NCI-H82 treated with DMSO at 0.1 percent for 48 hours (cell line): ENCODE results near the gene ECHS1.
"Not testable (repeated sequence)": the region's sequence is repeated elsewhere in the genome, so short reads cannot be mapped to it uniquely, and the experiment has no call there.

ENCODE experiments used
- DNase-seq: peaks from one replicate; lab custom pipeline; 2025; ENCODE audit not compliant: unreplicated experiment; lab: John Stamatoyannopoulos, UW

ECHS1 gene

DNA sequence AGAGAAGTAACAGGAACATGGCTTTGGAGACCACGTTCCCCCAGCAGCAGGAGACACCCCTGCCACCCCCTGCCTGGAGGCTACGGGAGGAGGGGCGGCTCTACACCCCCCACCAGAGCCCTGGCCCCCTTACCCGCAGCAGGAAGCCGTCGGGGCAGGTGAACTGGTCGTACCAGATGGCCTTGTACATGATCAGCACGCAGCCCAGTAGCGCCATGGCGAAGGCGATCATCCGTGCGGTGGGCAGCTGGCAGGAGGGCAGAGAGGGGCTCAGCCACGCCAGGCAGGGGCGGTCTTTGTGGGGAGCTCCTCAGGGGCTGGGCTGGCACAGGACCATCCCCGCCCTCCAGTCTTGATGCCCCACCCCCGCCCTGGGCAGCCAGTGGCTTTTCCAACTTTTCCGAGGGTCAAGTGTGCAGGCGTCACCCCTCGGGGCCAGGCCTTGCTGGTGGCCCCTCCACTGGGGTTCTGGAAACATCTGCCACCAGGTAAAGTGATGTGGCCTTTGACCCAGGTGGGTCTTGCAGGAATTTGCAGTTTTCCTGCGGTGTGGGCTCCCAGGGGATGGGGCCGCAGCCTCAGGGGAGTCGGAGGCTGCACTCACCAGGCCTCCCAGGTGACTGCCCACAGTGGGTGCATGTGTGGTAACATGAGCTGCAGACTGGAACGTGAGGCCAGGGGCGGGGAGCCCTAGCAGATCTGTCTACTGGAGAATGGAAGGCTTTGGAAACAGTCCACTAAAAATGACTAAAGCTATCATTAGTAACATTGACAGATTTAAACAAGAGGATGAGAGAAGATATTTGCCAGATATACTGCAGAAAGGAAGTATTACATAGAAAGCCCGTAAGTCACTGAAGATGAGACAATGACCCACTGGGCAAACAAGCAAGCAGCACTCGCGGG is 46.2 kb downstream of the ECHS1 start:
- no peak for DNase-seq

DNA sequence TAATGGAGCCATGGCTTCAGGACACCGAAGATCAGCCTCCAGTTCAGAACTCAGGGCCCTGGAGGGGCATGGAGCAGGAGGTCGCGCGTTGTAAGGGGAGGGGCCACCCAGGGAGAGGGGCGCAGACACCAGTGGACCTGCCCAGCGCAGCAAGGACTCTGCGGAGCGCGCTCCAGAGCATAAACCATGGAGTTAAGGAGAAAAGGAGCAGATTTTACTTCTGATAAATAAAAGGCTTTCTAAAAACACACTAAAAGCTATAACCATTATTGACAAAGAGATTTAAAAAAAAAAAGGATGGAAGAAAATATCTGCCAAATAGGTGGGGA is 47.0 kb downstream of the ECHS1 start:
- DNase-seq, result no peak

DNA sequence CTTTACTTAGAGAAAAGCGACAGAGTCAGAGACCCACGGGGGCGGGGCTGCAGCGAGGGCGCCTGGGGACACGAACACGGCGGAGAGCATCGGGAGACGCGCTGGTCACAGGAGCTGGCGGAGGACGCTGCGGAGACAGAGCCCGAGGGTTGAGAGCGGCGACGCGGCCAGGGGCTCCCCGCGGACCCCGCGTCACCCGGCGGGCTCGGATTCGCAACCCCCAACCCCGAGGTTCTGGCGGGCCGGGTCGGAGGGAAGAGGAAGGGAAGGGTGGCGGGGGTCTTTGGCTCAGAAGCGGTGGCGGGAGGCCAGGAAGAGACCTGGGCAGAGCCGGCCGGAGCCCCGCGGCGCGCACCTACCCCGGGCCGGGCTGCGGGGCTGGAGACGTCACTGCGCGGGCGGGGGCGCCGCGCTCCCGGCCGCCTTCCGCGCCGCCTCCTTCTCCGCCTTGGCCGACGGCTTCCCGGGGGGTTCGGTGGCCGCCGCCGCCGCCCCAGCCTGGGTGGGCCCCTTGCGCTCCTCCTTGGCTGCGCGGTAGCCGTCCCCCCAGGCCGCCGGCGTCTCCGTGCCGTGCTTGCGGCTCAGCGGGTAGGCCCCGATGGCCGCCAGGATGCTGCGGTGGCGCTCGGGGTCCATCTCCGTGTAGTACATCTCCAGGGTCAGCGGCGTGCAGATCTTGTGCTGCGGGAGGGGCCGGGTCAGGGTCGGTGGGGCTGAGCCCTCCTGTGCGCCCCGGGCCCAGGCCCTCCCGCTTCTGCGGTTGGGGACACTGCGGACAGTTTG is 47.5 kb downstream of the ECHS1 start:
- no peak for DNase-seq

DNA sequence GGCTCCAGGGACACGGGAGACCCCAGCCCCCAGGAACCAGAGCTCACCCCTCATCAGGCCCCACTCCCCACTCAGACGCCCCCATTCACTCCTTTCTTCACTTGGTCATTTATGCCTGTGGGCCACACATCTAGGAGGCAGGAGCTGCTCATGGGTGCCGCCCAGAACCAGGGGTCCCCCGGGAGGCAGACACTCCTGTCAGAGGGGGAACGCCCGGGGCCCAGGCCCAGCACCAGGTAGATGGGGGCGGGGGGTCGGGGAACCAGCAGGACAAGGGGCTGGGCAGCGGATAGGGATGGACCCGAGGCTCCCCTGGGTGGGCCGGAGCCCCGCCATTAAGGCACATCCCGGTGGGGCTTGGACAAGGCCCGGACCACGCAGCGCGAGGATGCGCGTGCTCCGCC is 48.3 kb downstream of the ECHS1 start:
- DNase-seq, result no peak

DNA sequence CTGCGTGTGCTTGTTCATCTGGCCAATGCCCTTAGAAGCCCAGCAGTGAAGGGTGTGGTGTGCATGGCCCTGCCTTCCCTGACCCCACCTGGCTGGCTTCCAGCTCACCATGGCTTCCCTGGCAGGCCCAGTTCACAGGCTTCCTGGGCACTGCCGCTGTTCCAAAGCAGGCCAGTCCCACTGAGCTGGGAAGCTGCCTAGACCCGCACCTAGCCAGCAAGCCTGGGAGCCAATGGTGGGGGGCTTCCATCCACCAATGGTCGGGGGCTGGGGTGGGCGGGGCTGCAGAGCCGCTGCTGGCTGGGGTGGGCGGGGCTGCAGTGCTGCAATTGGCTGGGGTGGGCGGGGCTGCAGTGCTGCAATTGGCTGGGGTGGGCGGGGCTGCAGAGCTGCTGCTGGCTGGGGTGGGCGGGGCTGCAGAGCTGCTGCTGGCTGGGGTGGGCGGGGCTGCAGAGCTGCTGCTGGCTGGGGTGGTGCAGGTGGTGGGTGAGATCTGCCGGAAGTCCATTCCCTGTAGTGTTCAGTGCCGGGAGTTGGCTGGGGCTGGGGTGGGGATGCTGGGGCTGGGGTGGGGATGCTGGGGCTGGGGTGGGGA is 48.9 kb downstream of the ECHS1 start:
- DNase-seq, result peak; percentile 48

DNA sequence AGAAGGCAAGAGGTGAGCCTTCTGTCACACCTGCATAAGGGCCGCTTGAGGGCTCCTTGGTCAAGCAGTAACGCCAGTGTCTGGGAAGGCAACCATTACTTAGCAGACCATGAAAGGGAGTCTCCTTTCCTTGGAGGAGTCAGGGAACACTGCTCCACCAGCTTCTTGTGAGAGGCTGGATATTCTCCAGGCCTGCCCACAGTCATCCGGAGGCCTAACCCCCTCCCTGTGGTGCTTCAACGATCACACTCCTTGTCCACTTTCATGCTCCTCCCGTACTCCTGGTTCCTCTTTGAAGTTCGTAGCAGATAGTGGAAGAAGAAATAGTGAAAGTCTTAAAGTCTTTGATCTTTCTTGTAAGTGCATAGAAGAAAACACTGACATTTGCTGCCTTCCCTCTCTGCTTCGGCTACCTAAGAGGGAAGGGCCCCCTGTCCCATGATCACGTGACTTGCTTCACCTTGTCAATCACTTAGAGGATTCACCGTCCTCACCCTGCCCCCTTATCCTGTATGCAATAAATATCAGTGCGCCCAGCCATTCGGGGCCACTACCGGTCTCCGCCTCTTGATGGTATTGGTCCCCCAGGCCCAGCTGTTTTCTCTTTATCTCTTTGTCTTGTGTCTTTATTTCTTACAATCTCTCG is 51.0 kb downstream of the ECHS1 start:
- not testable (repeated sequence) for DNase-seq

DNA sequence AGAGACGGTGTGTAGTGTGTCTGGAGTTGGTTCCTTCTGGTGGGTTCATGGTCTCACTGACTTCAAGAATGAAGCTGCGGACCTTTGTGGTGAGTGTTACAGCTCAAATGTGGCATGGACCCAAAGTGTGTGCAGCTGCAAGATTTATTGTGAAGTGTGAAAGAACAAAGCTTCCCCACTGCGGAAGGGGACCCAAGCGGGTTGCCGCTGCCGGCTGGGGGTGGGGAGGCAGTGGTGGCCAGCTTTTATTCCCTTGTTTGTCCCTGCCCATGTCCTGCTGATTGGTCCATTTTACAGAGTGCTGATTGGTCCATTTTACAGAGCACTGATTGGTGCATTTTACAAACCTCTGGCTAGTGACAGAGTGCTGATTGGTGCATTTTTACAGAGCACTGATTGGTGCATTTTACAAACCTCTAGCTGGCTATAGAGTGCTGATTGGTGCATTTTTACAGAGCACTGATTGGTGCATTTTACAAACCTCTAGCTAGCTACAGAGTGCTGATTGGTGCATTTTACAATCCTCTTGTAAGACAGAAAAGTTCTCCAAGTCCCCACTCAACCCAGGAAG is 52.2 kb downstream of the ECHS1 start:
- not testable (repeated sequence) for DNase-seq

DNA sequence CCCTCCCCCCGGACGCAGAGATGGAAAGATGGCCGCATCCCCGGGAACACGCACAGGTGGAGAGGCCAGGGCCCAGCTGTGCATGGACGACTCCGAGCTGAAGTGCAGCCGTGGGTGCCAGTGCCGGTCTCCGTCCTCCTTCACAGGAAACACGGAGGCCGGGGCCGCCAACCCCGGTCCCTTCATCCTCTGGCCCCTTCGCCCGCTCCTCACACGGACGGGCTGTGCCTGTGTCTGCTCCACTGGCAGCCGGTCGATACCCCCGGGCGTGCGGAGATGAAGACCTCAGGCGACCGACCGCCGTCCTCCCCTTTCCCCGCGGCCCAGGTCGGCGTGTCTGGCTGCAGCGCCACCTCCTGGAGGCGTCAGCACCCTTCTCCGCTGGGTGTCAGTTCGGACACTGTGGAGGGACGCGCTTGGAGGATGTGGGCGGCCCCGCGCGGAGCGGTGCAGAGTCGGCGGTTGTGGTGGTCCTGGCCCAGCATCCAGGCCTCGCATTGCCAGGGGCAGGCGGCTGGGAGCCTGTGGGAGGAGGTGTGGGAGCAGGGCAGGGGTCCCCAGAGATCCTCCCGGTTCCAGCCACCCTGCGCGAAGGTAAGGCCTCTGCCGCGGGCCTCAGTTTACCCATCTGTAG is 54.5 kb downstream of the ECHS1 start:
- no peak for DNase-seq

DNA sequence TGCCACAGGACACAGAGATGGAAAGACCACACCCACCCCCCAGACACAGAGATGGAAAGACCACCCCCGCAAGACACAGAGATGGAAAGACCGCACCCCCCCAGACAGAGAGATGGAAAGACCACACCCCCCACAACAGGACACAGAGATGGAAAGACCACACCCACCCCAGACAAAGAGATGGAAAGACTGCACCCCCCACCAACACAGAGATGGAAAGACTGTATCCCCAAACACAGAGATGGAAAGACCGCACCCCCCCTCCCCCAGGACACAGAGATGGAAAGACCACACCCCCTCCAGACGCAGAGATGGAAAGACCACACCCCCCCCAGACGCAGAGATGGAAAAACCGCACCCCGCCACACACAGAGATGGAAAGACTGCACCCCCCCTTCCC is 56.4 kb downstream of the ECHS1 start:
- no peak for DNase-seq

DNA sequence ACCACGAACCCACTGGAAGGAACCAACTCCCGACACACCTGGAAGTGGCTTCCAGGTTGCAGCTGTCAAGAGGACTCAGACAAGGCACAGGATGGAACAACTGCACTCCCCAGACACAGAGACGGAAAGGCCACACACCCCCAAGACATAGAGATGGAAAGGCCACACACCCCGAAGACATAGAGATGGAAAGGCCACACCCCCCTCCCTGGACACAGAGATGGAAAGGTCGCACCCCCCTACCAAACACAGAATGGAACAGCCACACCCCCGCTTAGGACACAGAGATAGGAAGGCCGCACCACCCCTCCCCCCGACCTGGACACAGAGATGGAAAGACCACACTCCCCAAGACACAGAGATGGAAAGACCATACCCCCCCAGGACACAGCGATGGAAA is 56.9 kb downstream of the ECHS1 start:
- no peak for DNase-seq

DNA sequence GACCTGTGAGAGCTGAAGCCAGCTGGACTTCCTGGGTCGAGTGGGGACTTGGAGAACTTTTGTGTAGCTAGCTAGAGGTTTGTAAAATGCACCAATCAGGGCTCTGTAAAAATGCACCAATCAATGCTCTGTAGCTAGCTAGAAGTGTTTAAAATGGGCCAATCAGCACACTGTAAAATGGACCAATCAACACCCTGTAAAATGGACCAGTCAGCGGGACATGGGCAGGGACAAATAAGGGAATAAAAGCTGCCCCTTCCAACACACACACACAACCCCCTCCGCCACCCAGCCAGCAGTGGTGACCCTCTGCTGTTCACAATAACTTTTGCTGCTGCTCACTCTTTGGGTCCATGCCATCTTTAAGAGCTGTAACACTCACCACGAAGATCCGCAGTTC is 57.3 kb downstream of the ECHS1 start:
- DNase-seq, result no peak

DNA sequence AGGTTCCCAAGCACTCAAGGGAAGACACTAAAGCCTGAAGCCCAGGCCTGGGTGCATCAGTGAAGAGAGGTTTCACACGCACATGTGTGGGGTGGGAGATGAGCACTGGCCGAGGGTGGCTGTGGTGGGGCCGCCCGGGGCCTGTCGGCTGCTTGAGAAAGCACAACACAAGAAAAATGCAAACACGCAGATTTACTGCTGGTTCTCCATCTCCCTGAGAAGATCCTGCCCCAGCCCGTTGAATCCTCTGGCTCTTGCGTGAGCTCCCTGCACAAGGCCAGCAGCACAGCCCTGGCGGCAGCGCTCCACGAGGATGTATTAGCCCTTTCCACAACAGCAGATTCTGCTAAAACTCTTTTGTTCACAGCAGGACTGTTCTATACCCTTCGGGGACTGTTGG is 58.2 kb downstream of the ECHS1 start:
- DNase-seq, result no peak

DNA sequence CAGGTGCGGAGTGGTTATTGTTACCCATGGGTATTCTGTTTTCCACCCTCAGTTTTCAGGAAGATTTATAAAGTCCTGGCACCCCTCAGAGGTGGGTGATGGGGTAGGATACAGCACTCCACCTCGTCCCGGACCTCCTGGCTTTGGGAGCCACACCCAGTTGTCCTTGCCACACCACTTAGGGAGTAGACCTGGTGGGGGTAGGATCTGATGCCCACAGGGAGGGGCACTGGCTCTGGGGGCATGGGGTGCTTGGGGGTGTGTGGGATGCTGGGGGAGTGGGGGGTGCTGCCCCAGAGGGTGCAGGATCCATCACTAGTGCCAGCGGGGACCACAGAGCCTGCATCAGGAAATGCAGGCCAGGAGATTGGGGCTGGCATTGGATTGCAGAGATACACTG is 60.0 kb downstream of the ECHS1 start:
- DNase-seq, result no peak

DNA sequence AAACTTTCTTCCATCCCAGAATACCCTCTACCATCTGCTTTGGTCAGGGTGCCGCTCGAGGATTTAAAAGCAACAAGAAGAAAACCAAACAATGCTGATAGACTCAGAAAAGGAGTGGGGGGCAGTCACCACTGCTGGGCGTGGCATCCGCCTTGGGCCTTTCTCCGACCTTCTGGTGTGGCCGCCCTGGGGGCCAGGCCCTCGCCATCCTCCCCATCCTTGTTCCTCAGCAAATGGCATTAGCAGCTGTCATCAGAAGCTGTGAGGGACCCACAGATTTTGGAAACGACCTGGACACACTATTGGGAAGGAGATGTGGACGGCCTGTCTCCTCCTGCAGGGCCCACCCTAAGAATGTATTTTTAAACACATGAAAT is 60.4 kb downstream of the ECHS1 start:
- no peak for DNase-seq
